Psoas muscle (tissue), 8 donors: ENCODE measurements around the gene HMG20B. TPM values are rescaled to one million over a fixed set of nuclear protein-coding genes. Genes with fewer than 3 reads are reported as not detected.

Source experiments
- ATAC-seq, 4 donors: fragments of 200-7000 bp; cut with Tn5 transposase; one replicate each; pipeline ENCODE4 v1.9.1; 2020; ENCODE audit warnings: moderate library complexity in 3 of 4, mild to moderate bottlenecking in 2 of 4
- DNase-seq, 2 donors: peaks; one replicate each; pipeline ENCODE4 v3.0.0-alpha.2; 2020
- H3K27ac ChIP-seq: fragments of 200-600 bp; one replicate; pipeline ENCODE4 v1.8.0; 2022
- H3K27me3 ChIP-seq, 3 donors: fragments of 200-600 bp in 1 of 3; one replicate each; pipeline versions ENCODE4 v1.6.1 to v1.8.0; 2013 to 2022; ENCODE audit warnings: low read length in 2 of 3, mild to moderate bottlenecking in 2 of 3, moderate library complexity in 1 of 3; ENCODE audit not compliant: insufficient read depth in 3 of 3
- H3K36me3 ChIP-seq, 2 donors: fragments of 200-600 bp in 1 of 2; one replicate each; pipeline versions ENCODE4 v1.6.1 to v1.8.0; 2013 to 2022; ENCODE audit warnings: low read depth in 1 of 2, mild to moderate bottlenecking in 1 of 2, moderate library complexity in 1 of 2; ENCODE audit not compliant: insufficient read depth in 1 of 2
- H3K4me1 ChIP-seq: fragments of 200-600 bp; one replicate; pipeline ENCODE4 v1.8.0; 2022
- H3K4me3 ChIP-seq: fragments of 200-600 bp; one replicate; pipeline ENCODE4 v1.8.0; 2022; ENCODE audit warnings: mild to moderate bottlenecking
- H3K9me3 ChIP-seq: fragments of 200-600 bp; one replicate; pipeline ENCODE4 v1.8.0; 2022
- CTCF ChIP-seq: fragments of 200-600 bp; IDR thresholded peaks from one replicate; pipeline ENCODE4 v1.8.0; 2022; ENCODE audit warnings: antibody characterized with exemption
- WGBS, 3 donors: extraction: QIAGEN DNeasy Blood & Tissue Kit; methylation state at CpG; one replicate each; pipeline versions ENCODE4 v1.1.6 to v1.1.7; 2013; 5-methylcytosine and 5-hydroxymethylcytosine counted together
- intact Hi-C, 2 donors: fragments of 100-400 bp; cut with DNase I; formaldehyde crosslinking; loops; one replicate each; pipeline versions ENCODE4 v1.11.0 to v1.14.2; 2022
- polyA plus RNA-seq, 3 donors: library from polyadenylated mRNA; stranded (reverse); fragments of 200-250 nt; gene quantifications; one replicate each; pipeline ENCODE4 v1.2.3, GENCODE V29; 2013
- total RNA-seq, 4 donors: library from RNA; stranded (reverse); fragmentation: NEBNext Ultra II Directional in 2 of 4; extraction: Animal tissue kit (Norgen Biotek cat#: 25700) in 2 of 4; gene quantifications; one replicate each; pipeline versions ENCODE4 v1.2.1 to v1.2.4, GENCODE V29; 2021 to 2023
- donor health status: healthy with polysubstance abuse.
- donor health status: DM: no; HTN: no; CAD: no; lungs with moderate emphysema.
- donor health status: Bipolar disorder and iron deficiency.
- donor health status: healthy.
- donor health status: DM: yes; HTN: yes; CAD: no.
- donor health status: DM: no; HTN: no; CAD: no.
- donor health status: DM: no; HTN: no; CAD: no.
- donor health status: DM: yes; HTN: yes; CAD: no.

The HMG20B gene
- total and polyA plus RNA-seq, 7 donors = 14.3 to 27.2 (median 24.7) TPM

DNA sequence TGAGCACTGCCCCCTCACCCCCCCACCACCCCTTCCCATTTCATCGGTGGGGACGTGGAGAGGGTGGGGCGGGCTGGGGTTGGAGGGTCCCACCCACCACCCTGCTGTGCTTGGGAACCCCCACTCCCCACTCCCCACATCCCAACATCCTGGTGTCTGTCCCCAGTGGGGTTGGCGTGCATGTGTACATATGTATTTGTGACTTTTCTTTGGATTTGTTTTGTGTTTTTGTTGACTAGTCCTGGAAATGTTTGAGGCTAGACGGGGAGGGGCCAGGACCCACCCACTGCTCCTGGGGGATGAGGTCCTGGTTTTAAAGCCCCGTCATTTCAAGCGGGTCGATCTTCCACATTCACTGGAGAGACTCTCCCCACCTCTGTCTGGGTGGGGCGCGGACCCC lies 36.8 kb upstream of the HMG20B start:
- TF ChIP-seq CTCF = no peak
- Histone ChIP-seq H3K27me3 (no peaks in the 10 kb centered on the region), H3K36me3 (peaks cover 3 to 58% of the 10 kb centered on the region in 2 donors), H3K4me3 (no peak overlapping the region), H3K27ac (no peak overlapping the region), H3K4me1 (no peaks in the 10 kb centered on the region), H3K9me3 (no peaks in the 10 kb centered on the region)
- WGBS, 3 donors = 78 to 91% (median 79%) methylated on average over 10 of the region's 10 CpGs
- DNase-seq (no peak), ATAC-seq (no peak)
- intact Hi-C loops = no loop called here

DNA sequence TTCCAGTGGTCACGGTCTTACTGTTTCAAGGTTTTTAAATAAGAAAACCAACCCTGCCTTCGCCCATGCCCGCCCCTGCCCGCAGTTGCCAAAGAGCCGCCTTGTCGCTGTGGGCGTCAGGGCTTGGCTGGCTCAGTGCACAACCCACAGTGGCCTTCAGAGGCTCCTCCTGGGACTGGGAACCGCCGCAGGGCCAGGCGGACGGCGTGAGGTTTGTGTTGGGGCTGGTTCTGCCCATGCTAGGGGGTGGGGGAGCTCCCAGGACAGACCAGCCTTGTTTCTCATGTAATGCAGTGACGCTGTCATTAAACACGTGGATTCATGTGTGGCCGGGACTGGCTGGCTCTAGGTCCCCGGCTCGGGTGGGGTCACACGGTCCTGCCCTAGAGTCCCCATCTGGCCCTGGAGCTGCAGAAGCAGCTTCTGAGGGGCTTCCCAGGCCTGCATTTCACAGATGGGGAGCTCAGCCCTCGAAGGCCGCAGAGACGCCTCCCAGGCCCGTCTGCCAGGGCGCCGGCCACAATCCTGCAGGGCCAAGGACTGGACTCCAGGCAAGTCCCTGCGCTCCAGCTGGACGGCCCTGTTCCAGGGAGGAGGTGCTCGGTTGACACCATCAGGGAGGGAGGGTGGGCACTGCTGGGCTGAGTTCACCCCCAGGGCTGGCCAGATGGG lies 36.2 kb upstream of the HMG20B start:
- Histone ChIP-seq H3K36me3 (peaks cover 3 to 52% of the 10 kb centered on the region in 2 donors), H3K4me1 (no peaks in the 10 kb centered on the region), H3K9me3 (no peaks in the 10 kb centered on the region), H3K4me3 (no peak overlapping the region), H3K27me3 (no peaks in the 10 kb centered on the region), H3K27ac (no peak overlapping the region)
- ATAC-seq (peak in 2 of 4 donors; percentile 13 to 18), DNase-seq (peak; percentile 53 to 78)
- intact Hi-C loops = no loop called here
- no peak for TF ChIP-seq CTCF
- 64 to 69% (median 68%) methylated on average over 26 to 27 of the region's 27 CpGs for WGBS, 3 donors

GRCh38 chr19:3537101-3537437 lies 35.7 kb upstream of the HMG20B start:
- H3K4me1 ChIP-seq = no peaks in the 10 kb centered on the region
- no peak overlapping the region for H3K4me3 ChIP-seq
- no peaks in the 10 kb centered on the region for H3K9me3 ChIP-seq
- intact Hi-C loops = no loop called here
- peak in 2 of 4 donors; percentile 3 to 11 for ATAC-seq
- no peaks in the 10 kb centered on the region for H3K27me3 ChIP-seq
- no peak for TF ChIP-seq CTCF
- H3K27ac ChIP-seq = no peak overlapping the region
- WGBS, 3 donors = 65 to 73% (median 71%) methylated on average over 13 of the region's 13 CpGs
- H3K36me3 ChIP-seq = peaks cover 3 to 47% of the 10 kb centered on the region in 2 donors
- no peak for DNase-seq

DNA sequence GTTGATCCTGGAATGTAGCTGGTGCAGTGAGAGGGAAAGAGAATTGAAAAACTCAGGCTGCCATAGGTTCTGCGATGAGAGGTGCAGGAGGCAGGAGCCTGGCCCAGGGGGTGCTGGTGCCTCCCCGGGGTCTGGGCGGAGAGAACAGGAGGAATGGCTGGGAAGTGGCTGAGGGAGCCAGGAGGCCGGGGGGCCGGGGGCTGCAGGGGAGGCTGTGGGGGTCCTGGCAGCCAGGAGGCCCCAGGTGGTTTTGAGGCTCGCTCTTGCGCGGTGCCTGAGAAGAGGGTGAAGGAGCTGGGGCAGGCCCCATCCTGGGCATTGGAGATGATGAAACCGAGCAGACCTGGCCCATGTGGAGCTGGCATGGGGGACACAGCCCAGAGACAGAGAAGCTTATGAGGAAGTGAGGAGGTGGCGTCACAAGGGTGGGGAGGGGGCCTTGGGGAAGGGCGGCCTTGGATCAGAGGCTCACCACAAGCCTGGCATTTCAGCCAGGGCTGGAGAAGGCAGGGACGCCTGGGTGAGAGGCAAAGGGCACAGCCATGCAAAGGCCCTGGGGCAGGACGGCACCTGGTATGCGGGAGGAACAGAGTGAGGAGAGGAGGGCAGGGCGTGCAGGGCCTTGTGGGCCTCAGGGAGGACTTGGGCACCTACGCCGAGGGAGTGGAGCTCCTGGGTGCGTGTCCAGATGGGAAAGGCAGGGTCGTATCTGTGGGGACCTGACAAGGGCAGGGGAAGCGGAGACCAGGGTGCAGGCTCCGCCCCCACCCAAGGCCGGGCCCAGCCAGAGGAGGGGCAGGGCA lies 35.1 kb upstream of the HMG20B start:
- H3K36me3 ChIP-seq = peaks cover 3 to 42% of the 10 kb centered on the region in 2 donors
- no peak overlapping the region for H3K4me3 ChIP-seq
- intact Hi-C loops = no loop called here
- WGBS, 3 donors = 83 to 89% (median 88%) methylated on average over 20 to 22 of the region's 22 CpGs
- DNase-seq = no peak
- H3K9me3 ChIP-seq = no peaks in the 10 kb centered on the region
- no peak overlapping the region for H3K27ac ChIP-seq
- H3K4me1 ChIP-seq = no peaks in the 10 kb centered on the region
- no peaks in the 10 kb centered on the region for H3K27me3 ChIP-seq
- no peak for TF ChIP-seq CTCF
- ATAC-seq = peak in 3 of 4 donors; percentile 12 to 29 (median 20)
